ENCODE data around the gene CDKAL1.

DNA sequence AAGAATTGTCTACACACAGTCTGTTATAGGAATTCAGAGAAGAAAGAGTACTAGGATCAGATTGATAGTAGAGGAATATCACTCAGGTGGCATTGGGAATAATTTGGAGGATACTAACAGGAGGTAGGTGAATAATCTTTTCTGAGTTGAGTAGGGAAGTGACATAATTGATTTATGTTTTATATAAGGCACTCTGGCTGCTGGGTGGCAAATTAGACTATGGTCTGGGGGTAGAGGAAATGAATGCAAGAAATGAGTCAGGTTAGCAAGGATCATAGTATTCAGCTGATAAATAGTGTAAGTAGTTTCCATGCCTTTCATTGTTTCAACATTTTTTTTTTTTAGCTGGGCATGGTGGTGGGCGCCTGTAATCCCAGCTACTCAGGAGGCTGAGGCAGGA is 113.3 kb downstream of the CDKAL1 start:
- TF ChIP-seq EP300 (IDR thresholded peaks at IDR 0.05) (no peak), POLR2A (IDR thresholded peaks at IDR 0.05) (no peak)
- TF ChIP-seq, protein P1, sequence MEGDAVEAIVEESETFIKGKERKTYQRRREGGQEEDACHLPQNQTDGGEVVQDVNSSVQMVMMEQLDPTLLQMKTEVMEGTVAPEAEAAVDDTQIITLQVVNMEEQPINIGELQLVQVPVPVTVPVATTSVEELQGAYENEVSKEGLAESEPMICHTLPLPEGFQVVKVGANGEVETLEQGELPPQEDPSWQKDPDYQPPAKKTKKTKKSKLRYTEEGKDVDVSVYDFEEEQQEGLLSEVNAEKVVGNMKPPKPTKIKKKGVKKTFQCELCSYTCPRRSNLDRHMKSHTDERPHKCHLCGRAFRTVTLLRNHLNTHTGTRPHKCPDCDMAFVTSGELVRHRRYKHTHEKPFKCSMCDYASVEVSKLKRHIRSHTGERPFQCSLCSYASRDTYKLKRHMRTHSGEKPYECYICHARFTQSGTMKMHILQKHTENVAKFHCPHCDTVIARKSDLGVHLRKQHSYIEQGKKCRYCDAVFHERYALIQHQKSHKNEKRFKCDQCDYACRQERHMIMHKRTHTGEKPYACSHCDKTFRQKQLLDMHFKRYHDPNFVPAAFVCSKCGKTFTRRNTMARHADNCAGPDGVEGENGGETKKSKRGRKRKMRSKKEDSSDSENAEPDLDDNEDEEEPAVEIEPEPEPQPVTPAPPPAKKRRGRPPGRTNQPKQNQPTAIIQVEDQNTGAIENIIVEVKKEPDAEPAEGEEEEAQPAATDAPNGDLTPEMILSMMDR (IDR thresholded peaks at IDR 0.05): no peak

Data from tibial nerve (tissue), 4 donors.